RCC 7860 (cell line): Measurements from ENCODE around the gene CEACAM16.

Experiments used
- DNase-seq: peaks from one replicate; pipeline ENCODE4 v3.0.0-alpha.2; 2015; ENCODE audit warnings: low spot score
- FAIRE-seq: peaks from 2 replicates; lab custom pipeline; 2012; peaks lifted over from hg19 to GRCh38; lab: Jason Lieb, UNC

Gene CEACAM16

DNA sequence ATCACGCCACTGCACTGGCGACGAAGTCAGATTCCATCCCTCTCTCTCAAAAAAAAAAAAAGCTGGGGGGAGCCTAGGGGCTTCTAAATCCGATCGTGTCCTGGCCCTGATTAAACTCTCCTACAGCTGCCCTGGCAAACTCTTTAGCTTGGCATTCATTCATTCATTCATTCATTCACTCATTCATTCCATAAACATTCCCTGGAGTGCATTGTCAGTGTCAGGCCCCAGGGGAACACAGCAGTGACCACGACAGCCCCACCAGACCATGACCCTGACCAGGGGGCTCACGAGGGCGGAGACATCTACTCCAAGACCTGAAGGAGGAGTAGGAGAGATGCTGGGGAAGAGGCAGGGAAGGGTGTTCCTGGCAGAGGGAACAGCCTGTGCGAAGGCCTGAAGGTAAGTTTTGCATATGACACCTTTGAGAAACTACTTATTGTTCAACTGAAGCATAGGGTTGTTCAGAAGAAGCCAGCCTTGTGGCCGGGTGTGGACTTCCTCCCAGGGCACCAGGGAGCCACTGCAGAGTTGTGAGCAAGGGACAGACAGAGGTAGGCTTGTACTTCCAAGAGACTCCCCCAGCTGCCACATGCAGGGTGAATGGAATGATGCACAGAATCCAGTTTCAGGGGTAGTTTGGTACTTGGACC is 24.5 kb downstream of the CEACAM16 start:
- FAIRE-seq (no peak), DNase-seq (no peak)

DNA sequence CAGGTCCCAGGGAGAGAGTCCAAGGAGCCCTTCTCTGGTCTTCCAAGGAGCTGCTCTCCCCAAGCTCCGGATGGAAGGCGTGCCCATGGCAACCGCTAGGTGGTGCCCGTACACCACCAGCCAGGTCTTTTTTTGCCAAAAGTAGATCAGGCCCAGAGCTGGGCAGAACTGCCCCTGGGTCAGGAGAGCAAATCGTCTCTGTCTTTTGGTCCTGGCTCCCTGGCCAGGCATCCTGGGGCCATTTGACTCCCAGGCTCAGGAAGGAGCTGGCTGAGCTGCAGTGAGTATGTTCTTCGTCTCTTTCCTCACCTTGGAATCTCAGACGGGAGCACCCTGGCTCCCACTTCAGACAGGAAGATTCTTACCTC is 25.0 kb downstream of the CEACAM16 start:
- FAIRE-seq, result peak; percentile 39
- DNase-seq, result peak; percentile 65

DNA sequence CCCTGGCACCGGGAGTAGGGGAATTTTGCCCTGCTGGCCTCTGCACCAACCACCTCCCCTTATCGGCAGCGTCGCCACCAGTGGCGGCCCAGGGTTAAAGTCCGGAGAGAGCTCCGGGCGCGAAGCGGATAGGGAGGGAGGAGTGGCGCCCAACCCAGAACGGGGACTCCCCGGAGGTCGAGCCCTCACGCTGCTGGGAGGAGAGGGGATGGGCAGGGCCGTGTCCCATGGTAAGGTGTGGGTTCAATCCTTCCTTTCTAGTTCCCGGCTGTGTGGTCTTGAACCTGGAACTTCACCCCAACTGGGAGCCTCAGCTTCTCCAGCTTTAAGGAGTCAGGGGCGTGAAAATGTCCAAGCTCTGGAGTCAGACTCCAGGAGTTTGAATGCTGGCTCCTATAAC is 26.3 kb downstream of the CEACAM16 start:
- FAIRE-seq, result no peak

DNA sequence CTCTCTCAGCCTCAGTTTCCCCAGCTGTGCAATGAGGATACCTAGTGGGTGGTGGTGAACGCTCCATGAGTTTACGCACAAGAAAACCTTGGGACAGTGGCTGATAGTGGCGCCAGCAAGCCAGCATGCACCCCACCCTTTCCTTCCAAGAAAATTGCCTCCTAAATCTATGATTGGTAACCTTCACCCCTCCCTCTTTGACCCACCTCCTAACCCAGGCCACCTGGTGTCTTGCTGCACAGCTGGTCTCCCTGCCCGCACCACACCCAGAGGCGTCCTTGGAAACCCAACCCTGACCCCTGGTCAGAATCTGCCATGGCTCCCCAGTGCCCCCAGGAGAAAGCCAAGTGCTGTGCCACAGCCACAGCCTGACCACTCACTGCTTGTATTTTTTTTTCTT is 26.7 kb downstream of the CEACAM16 start:
- FAIRE-seq (no peak), DNase-seq (no peak)

More for the DNA sequence above, 26.3 kb downstream of the CEACAM16 start:
- DNase-seq, result peak; percentile 53

DNA sequence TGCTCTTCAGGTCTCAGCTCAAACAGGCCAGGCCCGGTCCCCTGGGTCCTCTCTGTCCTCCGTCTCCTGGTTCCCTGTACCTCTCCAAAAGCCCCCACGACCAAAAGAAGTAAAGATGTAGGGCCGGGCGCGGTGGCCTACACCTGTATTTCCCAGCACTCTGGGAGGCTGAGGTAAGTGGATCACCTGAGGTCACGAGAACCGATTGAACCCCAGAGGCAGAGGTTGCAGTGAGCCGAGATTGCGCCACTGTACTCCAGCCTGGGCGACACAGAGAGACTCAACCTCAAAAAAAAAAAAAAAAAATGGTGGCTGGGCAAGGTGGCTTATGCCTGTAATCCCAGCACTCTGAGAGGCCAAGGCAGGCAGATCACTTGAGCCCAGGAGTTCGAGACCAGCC is 27.5 kb downstream of the CEACAM16 start:
- DNase-seq (no peak), FAIRE-seq (no peak)

DNA sequence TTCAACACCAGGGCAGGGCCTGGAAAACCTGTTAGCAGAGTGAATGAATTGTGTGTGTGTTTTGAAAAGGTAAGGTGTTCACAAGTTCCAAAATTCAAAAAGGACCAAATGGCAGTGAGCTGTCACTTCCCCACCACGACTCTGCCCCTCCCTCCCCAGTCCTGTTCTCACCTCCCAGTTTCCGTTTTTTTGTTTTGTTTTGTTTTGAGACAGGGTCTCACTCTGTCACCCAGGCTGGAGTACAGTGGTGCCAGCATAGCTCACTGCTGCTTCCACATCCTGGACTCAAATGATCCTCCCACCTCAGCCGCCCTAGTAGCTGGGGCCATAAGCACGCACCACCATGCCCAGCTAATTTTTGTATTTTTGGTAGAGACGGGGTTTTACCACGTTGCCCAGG is 29.2 kb downstream of the CEACAM16 start:
- DNase-seq, result no peak
- FAIRE-seq, result no peak

DNA sequence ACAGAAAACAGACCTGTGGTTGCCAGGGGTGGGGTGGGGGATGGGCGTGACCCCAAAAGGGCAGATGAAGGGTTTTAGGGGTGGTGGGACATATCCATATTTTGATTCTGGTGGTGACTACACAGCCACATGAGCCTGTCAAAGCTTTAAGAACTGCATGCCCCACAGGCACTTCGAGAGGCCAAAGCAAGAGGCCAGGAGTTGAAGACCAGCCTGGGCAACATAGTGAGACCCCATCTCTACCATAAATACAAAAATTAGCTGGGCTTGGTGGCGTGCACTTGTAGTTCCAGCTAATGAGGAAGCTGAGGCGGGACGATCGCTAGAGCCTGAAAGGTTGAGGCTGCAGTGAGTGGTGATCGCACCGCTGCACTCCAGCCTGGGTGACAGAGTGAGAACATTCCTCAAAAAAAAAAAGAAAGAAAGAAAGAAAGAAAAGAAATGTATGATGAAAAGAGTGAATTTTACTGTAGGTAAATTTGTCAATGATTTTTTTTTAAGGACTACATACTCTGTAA is 30.6 kb downstream of the CEACAM16 start:
- DNase-seq (no peak), FAIRE-seq (no peak)

DNA sequence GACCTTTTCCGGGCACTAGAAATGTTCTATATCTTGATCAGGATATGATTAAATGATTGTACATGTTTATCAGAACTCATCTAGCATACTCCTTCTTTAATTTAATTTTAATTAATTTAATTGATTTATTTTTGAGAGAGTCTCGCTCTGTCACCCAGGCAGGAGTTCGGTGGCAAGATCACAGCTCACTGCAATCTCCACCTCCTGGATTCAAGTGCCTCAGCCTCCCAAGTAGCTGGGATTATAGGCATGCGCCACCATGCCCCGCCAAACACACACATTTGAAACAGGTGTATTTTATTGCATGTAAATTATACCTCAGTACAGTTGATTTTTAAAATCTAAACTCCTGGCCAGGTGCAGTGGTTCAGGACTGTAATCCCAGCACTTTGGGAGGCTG is 32.1 kb downstream of the CEACAM16 start:
- no peak for FAIRE-seq
- no peak for DNase-seq

DNA sequence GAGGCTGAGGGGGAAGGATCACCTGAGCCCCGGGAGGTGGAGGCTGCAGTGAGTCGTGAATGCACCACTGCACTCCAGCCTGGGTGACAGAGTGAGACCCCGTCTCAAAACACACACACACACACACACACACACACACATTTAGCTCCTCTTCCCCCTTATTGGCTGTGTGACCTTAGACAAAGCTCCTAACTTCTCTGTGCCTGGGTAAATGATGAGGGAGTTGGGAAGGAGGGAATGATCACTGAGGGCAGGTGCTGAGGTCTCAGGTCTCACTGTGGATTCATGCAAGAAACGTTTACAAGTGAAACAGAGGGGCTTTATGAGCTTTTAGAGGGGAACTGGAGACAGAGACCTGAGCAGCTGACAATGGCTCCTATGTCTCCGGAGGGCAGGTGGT is 32.7 kb downstream of the CEACAM16 start:
- DNase-seq, result no peak
- FAIRE-seq, result no peak

DNA sequence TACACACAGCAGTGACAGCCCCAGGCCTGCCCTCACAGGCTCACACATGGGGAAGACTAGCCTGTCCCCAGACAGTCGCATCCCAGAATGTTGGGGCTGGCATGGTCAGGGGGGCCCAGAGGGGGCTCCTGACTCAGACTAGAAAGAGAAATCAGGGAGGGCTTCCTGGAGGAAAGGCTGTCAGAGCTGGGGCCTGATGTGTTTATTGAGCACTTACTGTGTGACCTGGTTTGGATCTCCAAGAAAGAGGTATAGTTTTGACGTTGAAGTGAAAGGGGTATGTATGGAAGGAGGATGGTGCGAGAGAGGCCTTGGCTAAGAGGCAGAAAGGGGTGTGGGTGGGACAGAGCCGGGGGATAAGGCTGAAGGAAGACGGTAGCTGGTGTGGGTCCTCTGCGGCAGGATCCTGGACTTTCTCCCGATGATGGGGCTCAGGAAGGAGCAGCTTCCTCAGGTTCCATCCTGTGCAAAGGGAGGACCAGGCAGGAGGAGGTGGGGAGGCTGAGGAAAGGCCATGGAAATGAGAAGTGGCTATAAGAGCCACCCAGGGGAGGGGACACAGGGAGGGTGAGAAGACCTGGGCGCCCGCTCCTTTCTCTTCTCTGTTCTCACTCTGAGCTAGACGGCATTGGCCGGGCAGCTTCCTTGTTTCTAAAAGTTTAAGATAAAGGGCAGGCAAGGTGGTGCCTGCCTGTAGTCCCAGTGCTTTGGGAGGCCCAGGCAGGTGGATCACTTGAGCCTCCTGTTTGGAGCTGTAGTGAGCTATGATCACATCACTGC is 33.5 kb downstream of the CEACAM16 start:
- DNase-seq, result no peak
- FAIRE-seq, result no peak

DNA sequence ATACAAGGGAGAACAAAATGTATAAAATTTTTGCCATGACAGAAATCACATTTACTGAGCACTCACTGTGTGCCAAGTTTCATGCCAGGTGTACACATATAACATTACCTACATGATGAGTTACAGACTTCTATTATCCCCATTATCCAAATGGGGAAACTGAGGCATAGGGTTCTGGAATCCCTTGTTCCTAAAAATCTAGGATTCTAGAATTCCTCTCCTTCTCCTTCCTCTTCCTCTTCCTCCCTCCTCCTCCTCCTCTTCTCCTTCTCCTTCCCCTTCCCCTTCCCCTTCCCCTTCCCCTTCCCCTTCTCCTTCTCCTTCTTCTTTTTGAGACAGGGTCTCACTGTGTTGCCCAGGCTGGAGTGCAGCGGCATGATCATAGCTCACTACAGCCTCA is 35.4 kb downstream of the CEACAM16 start:
- no peak for DNase-seq
- FAIRE-seq, result no peak

DNA sequence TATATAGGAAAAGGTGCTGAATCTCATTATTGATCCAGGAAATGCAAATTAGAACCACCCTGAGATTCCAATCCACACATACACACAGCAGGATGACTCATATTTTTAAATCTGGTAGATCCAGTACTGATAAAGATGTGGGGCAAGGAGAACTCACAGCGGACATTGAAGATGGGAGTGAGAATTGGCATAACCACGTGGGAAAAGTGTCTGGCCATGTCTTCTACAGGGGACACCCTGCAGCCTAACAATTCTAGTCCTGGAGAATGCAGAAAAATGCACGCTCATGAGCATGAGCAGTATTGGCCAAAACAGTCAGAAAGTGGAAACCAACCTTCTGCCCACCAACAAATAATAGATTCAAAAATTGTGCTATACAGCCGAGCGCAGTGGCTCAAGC is 36.1 kb downstream of the CEACAM16 start:
- no peak for FAIRE-seq
- DNase-seq, result no peak

DNA sequence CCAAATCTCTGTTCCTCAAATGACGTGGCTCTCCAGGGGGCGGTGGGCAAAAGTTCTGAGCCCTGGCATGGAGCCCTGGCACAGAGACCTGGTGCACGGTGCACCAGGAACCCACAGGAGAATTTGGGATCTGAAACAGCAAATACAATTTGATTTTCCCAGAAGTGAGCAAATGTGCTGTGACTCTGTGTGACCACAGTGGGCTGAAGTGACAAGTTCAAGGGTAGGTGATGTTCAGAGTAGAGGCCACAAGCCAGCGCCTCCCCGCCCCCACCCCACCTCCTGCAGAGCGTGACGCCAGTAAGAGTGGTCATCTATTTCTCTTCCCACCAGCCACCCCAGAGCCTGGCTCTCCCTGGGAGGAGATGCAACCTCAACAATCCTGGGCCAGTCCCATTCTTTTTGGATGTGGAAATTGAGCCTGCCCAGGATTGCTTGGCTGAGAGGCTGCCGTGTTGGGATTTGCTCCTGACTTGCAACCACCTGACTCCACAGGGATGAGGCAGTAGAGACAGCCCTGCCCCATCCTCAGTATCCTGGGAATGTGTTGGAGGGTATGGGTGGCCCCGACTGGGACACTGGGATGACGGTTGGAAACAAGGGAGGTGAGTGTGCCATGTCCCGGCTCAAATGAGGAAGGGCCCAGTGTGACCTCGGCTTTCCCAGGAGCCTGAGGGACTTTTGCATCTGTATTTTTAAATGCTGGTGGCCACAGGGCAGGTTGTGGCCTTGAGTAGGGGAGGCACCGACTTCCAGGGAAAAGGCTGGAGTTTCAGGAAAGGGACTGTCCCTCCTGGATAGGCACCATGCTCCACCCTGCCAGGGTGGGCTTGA is 38.5 kb downstream of the CEACAM16 start:
- FAIRE-seq, result peak; percentile 81
- peak; percentile 79 for DNase-seq

DNA sequence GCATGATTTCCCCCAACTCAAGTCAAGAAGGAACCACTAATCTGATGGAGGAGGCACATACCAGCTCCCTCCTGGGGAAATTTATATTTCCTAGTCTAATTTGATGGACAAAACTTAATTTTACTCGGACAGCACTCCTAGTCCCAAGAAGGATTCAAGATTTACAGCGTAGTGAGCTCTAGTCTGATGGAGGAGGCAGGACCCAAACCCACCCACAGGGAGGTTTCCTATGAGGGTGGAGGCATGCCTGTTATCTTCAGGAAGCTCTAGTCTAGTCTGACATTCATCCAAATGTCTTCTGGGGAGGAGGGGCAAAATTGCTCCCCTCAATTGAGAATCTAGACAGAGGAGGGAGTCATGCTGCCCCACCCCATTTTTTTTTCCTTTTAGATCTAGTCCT is 39.2 kb downstream of the CEACAM16 start:
- FAIRE-seq (no peak), DNase-seq (no peak)

DNA sequence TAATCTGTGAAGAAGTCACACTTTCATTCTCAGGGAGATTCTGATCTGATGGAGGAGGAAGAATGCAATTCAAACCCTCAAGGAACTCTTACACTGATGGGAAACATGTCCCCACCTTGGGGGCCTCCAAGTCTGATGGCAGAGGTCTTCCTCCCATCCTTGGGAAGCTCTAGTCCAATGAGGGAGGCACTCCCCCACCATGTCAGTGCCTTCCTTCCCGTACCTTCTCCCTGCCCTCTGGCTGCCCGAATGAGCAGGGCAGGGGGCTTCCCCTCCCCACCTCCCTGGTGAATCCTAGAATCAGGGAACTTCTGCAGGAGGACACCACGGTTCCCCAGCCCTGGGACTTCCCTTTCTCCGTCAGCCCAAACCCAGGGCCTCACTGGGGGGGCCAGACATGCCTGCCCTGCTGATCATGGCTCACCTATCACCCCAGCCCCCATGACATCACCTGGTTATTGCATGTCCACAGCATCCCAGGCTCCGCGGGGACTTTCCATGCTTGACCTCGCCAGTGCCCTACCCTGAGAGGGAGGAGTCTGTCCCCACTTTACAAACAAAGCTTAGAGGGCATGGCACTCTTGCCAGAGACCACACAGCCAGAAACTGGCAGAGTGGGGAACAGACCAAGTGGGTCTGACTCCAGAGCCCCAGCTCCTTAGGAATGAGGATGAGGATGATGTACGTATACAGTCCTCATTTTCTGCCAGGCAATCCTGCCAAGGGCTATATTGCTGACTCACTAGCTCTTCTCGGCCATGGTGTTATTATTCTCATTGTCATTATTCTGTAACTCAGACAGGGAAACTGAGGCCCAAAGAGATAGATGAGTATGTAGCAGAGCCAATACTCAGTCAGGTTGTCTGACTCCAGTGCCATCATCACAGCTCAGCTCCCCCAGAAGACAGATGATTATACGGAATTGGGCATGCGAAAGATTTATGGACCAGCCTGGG is 39.9 kb downstream of the CEACAM16 start:
- FAIRE-seq (peak; percentile 85), DNase-seq (peak; percentile 77)

DNA sequence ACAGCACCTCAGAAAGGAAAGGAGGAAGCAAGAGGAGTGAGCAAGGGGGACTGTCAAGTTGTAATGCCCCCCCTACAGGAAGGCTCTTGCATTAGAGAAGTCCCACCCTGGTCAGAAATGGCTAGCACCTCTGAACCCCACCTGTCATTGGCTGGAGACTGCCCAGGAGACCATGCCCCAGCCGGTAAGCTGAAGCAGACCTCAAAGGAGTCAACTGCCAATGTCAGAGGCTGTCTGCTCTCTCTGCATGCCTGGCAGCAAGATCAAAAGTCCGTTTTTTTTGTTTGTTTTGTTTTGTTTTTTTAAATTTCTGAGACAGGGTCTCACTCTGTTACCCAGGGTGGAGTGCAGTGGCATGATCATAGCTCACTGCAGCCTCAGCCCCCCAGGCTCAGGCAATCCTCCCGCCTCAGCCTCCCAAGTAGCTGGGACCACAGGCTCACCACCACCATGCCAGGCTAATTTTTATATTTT is 41.4 kb downstream of the CEACAM16 start:
- DNase-seq, result no peak
- FAIRE-seq, result no peak

DNA sequence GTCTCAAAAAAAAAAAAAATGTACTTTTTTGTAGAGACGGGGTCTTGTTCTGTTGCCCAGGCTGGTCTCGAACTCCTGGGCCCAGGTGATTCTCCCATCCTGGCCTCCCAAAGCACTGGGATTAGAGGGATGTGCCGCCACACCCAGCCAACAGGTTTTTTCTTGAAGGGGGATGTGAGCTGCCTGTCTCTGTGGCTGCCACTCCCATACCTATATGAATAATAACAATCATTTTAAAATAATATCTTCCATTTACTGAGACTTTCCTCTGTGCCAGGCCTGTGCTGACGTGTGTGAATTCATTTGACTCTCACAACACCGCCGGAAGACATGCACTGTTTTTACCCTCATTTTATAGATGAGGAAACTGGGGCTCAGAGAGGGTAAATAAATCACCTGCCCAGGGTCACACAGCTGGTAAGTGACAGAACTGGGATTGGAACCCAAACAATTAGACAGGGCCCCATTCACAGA is 42.3 kb downstream of the CEACAM16 start:
- no peak for DNase-seq
- no peak for FAIRE-seq

DNA sequence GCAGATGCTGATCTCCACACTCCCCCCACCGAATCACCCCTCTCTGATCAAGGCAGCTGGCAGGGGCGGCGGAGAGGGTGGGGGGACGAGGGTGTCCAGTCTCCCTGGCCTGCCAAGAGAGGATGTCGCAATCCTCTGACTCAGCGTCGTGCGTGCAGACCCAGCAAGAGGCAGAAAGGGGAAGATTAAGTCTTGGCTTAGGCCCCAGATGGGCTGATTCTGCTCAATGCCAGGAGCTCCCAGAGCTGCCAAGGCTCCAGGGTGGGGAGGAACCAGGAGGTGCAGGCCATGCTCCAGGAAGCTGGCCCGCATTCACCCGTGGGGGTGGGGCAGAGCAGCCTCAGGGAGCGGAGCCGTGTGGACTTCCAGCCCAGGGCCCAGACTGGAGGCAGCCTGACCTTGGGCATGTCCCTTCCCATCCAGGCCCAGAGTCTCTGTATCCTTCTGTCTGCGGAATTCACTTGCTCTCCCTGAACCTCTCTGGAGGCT is 42.9 kb downstream of the CEACAM16 start:
- peak; percentile 91 for FAIRE-seq
- DNase-seq, result peak; percentile 97

DNA sequence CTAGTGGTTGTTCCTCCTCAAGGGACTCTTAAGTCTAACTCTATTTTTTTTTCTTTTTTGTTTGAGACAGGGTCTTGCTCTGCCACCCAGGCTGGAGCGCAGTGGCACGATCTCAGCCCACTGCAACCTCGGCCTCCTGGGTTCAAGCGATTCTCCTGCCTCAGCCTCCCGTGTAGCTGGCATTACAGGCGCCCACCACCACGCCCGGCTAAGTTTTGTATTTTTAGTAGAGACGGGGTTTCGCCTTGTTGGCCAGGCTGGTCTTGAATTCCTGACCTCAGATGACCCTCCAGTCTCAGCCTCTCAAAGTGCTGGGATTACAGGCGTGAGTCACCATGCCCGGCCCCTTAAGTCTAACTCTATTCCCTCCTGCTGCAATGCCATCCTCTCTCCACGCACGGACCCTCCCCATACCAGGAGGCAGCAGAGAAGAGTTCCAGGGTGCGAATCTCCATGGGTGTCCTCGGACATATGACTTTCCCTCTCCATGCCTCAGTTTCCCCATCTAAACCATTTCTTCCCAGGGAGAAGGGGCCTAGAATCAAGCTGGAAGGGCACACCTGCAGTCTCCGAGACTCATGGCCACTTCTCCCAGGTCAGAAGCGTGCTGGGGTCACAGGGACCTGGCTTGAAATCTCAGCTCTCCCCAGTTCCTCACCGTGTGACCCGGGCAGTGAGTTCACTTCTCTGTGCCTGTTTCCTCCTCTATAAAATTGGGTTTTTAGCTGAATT is 43.5 kb downstream of the CEACAM16 start:
- FAIRE-seq (peak; percentile 41), DNase-seq (peak; percentile 64)
